Measurements from ENCODE around the gene PPP3CA.

- TF ChIP-seq CTCF (IDR thresholded peaks at IDR 0.05), result no peak
- TF ChIP-seq POLR2A (IDR thresholded peaks at IDR 0.05), result no peak
- TF ChIP-seq EP300 (IDR thresholded peaks at IDR 0.05), result no peak
- no peak for TF ChIP-seq POLR2AphosphoS5 (IDR thresholded peaks at IDR 0.05)
Measured at GRCh38 chr4:101309925-101310324, 37.4 kb downstream of the PPP3CA start.
